SW 1271 (cell line): Measurements from ENCODE around the gene SLC38A3.

Source experiments
- DNase-seq, 2 experiments: peaks; one replicate each; lab custom pipeline; 2025; lab: John Stamatoyannopoulos, UW

Gene SLC38A3

GRCh38 chr3:50169232-50169832, 35.7 kb upstream of the SLC38A3 start:
- no peak for DNase-seq

- no peak for DNase-seq
Observed at GRCh38 chr3:50169858-50170257, 35.2 kb upstream of the SLC38A3 start.

GRCh38 chr3:50170689-50171088, 34.4 kb upstream of the SLC38A3 start:
- peak in 1 of 2 experiments; percentile 17 for DNase-seq

GRCh38 chr3:50171540-50172301, 33.4 kb upstream of the SLC38A3 start:
- DNase-seq, result no peak

- DNase-seq, result no peak
Observed at GRCh38 chr3:50172626-50173220, 32.3 kb upstream of the SLC38A3 start.

- DNase-seq, result no peak
Observed at GRCh38 chr3:50173685-50174516, 31.2 kb upstream of the SLC38A3 start.

- no peak for DNase-seq
Observed at GRCh38 chr3:50174517-50174895, 30.6 kb upstream of the SLC38A3 start.

GRCh38 chr3:50174947-50175524, 30.0 kb upstream of the SLC38A3 start:
- no peak for DNase-seq

GRCh38 chr3:50177346-50177745, 27.7 kb upstream of the SLC38A3 start:
- DNase-seq, result no peak

GRCh38 chr3:50179710-50180109, 25.4 kb upstream of the SLC38A3 start:
- DNase-seq, result no peak

- no peak for DNase-seq
Observed at GRCh38 chr3:50181985-50182384, 23.1 kb upstream of the SLC38A3 start.

GRCh38 chr3:50182533-50183099, 22.5 kb upstream of the SLC38A3 start:
- no peak for DNase-seq

- DNase-seq, result no peak
Observed at GRCh38 chr3:50183755-50184154, 21.3 kb upstream of the SLC38A3 start.

- no peak for DNase-seq
Observed at GRCh38 chr3:50184242-50184978, 20.7 kb upstream of the SLC38A3 start.

- no peak for DNase-seq
Observed at GRCh38 chr3:50185230-50185629, 19.8 kb upstream of the SLC38A3 start.

- no peak for DNase-seq
Observed at GRCh38 chr3:50186096-50186495, 19.0 kb upstream of the SLC38A3 start.

- DNase-seq, result no peak
Observed at GRCh38 chr3:50187750-50188149, 17.3 kb upstream of the SLC38A3 start.

- peak; percentile 41 to 51 for DNase-seq
Observed at GRCh38 chr3:50189274-50189673, 15.8 kb upstream of the SLC38A3 start.

- DNase-seq, result no peak
Observed at GRCh38 chr3:50189989-50190388, 15.1 kb upstream of the SLC38A3 start.

GRCh38 chr3:50190936-50191660, 14.0 kb upstream of the SLC38A3 start, which contains the start of gene GNAT1:
Gene GNAT1 (plus strand): TSS chr3:50191610. CDS start chr3:50191726, 116 bp downstream.
- no peak for DNase-seq
